GM13977 (cell line): Measurements from ENCODE around the gene KCNN3.

Experiments used
- DNase-seq: peaks from one replicate; pipeline ENCODE4 v3.0.0; 2012; ENCODE audit warnings: low spot score
- CTCF ChIP-seq: IDR thresholded peaks from 2 replicates; pipeline ENCODE4 v1.5.1; 2012; ENCODE audit warnings: mild to moderate bottlenecking, control low read depth; ENCODE audit not compliant: insufficient read depth; ENCODE audit errors: extremely low read depth, missing control alignments
- in situ Hi-C: fragments of 300-500 bp; cut with MboI; formaldehyde crosslinking; loops from one replicate; pipeline ENCODE4 v1.12.0; 2022; ENCODE audit warnings: low sequenced_read_pairs, low pct_unique_long_range_greater_than_20kb, mixed read lengths, inconsistent platforms; ENCODE audit not compliant: unreplicated experiment

KCNN3 gene

GRCh38 chr1:154741741-154742495 lies 128.2 kb downstream of the KCNN3 start:
- in situ Hi-C loops = no loop called here
- TF ChIP-seq CTCF = no peak
- no peak for DNase-seq

- no peak for DNase-seq
- in situ Hi-C loops = no loop called here
- no peak for TF ChIP-seq CTCF
Observed at GRCh38 chr1:154741327-154741726, 128.8 kb downstream of the KCNN3 start.

GRCh38 chr1:154739654-154740053 lies 130.4 kb downstream of the KCNN3 start:
- no peak for DNase-seq
- no peak for TF ChIP-seq CTCF
- in situ Hi-C loops = no loop called here

- TF ChIP-seq CTCF = no peak
- DNase-seq = no peak
- in situ Hi-C loops = no loop called here
Observed at GRCh38 chr1:154736841-154737240, 133.2 kb downstream of the KCNN3 start.

- TF ChIP-seq CTCF = no peak
- in situ Hi-C loops = no loop called here
- DNase-seq = no peak
Observed at GRCh38 chr1:154735804-154736168, 134.3 kb downstream of the KCNN3 start.

- TF ChIP-seq CTCF = no peak
- no peak for DNase-seq
- in situ Hi-C loops = no loop called here
Observed at GRCh38 chr1:154735061-154735803, 134.8 kb downstream of the KCNN3 start.
